Activated T-cell treated with anti-CD3 and anti-CD28 coated beads for 4 hours (primary cell): ENCODE measurements around the gene PITRM1.

Source experiments
- DNase-seq: peaks from one replicate; pipeline ENCODE4 v3.0.0-alpha.2; 2020

The PITRM1 gene

DNA sequence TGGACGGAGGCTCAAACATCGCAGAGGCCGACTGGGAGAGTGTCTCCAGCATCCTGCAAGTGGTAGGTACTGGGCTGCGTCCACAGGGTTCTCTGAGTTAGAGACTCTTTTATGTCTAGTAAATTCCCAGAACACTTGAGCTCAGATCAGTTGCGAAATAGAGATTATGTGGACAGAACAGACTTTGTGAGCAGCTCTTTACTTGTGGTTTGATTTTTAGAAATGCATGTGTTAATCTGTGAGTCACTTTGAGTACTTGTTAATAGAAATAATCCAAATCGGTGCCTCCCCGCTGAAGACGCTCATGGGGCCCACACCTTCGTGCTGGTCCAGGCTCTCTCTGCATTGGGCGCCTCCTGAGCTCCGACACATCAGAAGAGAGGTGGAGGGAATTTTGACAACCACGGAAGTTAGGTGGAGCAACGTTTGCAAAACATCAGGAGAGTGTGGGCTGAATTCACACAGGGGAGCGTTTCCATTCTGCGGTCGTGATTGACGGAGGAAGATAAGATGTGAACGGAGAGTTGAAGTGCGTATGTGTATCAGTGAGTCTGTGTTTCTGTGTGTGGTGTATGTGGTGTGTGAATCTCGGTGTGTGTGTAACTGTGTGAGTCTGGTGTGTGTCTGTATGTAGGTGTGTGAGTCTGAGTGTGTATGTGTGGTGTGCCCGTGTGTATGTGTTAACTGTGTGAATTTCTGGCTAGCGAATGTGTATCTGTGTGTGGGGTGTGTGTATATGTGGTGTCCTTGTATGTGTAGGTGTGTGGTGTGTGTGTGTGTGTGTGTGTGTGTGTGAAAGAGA, 73.1 kb downstream of the PITRM1 start:
- DNase-seq, result no peak

DNA sequence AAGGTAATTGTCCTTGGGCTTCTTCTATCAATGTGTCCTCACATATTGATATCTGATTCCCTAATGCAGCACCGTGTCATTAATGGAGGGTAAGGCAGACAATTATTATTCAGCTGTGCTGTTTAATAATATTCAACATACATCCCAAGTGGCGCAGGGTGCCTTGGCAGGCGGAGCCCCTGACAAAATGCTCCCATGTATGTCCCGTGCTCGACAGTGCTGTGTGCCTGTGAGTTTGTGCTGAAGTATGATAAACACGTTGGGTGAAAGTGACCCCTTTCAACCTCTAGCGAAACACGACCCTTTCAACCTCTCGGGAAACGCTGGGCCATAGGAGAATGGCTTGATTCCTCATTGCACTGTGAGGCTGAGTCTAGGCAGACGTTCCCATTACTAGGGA, 73.9 kb downstream of the PITRM1 start:
- no peak for DNase-seq

DNA sequence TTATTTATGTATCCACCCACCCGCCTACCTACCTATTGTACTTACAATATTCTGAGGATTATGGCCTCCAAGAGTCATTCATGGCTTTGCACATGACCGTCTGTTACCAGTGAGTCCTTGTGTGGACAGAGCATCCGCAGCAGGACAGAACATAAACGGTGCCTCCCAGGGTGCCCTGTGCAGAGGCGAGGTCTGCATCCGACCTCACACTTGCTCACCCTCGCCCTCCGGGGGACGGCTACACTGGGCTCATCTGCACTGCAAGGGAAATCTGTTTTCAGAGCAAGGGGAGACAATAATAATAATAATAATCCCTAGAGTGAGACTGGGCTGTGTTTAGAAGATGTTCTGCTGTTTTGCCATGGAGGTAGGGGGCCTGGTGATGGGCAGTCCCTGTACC, 75.4 kb downstream of the PITRM1 start:
- no peak for DNase-seq

DNA sequence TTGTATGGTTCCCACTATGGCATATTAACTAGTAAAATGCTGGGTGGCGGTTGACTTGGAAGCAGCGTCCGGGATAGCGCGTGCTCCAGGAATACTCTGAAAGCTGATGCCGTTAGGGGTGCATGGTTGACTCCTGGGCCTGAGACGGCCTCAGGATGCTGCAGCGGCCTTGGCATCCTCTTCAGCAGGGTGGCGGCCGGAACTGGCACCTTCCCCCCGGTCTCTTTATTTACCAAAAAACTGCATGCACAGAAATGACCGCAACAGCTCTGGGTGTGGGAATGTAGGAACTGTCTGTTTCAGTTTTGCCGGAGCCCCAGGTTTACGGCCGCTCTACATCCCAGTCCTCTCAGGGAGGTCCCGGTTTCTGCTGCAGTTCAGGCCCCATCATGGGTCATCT, 76.4 kb downstream of the PITRM1 start:
- no peak for DNase-seq

DNA sequence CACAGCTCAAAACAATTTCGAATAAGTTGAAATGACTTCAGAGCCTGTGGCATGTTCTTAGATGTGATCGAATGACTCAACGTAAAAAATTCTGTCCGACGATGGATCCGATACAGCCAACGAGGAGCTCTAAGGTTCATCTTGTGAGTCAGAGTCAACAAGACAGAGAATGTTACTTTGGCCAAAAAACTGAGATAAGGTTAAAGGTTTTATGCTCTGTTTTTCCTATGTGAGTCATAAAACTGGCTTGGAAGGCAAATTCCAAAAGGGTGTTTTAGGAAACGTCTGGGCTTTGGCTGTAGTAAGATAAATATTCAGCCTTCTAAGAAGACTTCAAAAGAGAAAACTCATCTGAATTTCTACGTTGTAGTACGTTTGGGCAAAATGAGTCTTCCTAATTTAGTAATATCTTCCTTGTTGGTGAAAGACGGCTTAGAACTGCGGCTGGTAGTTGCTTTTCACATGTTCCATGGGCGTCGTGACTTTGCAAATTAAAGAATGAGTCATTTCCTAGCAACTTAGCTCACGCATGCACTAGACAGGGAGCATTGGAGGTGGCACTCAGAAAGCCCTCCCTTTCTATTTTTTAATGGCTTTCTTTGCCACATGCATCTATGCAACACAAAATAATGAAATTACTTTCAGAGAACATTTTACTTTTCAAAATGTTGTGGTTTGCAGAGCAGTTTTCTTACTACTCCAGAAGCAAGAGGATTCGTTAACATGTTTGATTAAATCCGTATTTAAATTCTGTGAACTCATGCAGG, 77.0 kb downstream of the PITRM1 start:
- DNase-seq, result peak; percentile 42

DNA sequence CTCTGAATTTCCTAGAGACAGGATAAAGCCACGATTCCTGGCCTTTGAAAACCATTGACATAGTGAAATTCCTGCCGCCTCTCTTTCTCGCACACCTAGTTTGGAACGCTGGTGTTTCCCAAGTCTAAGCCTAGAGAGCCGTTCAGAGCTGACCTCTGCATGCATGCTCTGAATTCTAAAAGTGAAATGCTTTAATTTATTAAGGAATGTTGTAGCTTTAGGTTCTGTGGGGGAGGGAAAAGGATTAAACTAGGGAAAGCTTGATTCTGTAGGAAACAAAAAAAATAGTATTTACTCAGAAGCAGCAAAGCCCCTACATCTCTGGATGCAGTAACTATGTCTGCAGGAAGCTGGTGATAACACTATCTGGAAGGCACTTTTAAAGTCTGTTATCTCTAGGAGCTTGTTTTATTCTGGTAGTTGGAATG, 78.0 kb downstream of the PITRM1 start:
- no peak for DNase-seq

DNA sequence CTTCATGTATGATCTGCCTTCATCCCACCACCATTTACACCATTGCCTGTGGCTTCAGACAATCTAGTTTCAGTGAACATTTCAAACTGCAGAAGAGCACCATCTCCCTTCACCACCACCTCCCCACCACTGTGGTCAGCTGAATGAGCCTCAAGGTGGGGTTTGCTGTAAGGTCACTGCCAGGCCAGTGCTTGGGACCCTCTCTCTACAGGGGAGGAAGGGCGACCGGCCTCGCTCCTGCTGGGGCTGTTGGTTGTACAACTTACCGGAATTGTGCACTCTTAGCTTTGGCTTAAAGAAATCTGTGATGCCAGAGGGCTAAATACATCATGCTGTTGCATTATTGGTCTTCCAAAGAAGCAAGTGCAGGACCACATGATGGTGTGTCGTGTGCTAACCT, 78.6 kb downstream of the PITRM1 start:
- no peak for DNase-seq

DNA sequence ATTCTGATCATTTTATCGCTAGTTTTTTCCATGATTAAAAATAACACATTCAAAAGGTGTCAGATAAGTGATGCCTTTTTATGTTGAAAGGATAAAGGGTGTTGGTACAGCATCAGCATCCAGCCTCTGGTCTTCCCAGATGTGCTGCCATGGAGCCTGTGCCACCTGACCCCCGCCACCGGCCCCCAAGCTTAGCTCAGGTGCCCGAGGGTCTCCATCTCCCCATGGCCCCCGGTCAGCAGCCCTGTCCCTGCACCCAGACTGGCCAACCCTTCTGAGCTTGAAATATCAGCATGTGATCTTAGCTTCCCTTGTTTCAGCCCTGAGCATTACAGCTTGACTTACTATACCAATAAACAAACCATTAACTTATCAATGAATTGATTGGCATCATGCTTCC, 80.7 kb downstream of the PITRM1 start:
- no peak for DNase-seq

DNA sequence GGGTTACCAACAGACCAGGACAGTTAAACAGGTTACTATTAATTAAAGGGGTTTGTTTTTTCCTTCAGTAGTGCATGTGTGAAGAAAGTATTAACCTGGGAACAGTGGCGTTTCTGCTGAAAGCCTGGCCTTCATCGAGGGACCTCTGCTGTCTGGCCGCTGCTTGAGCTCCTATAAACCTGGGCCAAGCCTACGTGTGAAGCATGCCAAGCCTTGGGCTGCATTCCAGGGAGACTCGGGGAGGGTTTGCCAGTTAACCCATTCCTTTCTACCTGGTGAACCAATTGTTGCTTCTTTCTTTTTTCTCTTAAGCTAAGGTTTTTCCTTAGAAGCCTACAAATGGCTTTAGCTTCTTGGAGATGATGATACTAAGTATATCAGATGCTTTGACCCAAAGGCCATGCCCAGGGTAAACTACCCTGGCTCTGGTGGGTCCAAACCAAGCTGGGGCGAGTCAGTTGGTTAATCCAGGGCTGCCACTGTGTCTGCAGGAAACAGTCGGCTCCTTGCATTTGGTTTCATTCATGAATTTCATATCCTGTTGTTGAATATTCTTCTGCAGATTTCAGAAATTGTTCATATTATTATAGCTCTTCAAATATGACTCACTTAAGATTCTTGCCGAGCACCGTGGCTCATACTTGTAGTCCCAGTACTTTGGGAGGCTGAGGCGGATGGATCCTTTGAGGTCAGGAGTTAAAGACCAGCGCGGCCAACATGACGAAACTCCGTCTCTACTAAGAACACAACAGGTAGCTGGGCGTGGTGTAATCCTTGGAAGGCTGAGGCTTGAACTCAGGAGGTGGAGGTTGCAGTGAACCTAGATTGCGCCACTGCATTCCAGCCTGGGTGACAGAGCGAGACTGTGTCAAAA, 81.4 kb downstream of the PITRM1 start:
- DNase-seq, result no peak

DNA sequence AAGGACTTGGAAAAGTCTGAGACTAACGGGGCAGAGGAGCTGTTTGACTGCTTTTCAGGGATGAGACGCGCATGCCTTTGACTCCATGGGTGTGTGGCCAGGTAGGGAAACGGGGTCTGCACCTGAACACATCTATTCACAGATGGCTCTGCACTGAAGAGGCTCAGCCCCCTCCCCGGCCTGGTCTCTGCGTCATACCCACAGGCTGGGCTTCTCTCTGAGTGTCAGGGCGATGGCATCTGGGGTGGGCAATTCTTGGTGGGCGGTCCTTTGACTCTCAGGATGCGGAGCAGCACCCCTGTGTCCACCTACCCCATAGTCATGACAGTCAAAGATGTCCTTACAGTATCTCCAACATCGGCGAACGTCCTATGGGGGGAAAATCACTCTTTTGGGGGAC, 82.2 kb downstream of the PITRM1 start:
- no peak for DNase-seq
